Measurements from ENCODE around the gene SLC7A9.

SLC7A9 gene

GRCh38 chr19:32910874-32911273 lies 41.3 kb upstream of the SLC7A9 start:
- DNase-seq (ENCODE audit: low read depth): no peak
- TF ChIP-seq CTCF (IDR thresholded peaks at IDR 0.05; ENCODE audit: low read depth, low read length, missing control alignments): no peak
- in situ Hi-C loops (cut with HindIII; ENCODE audit: low sequenced_read_pairs): no loop called here
- no peak overlapping the region for H3K4me3 ChIP-seq (ENCODE audit: low read depth, low read length)

GRCh38 chr19:32910094-32910493 lies 40.5 kb upstream of the SLC7A9 start:
- H3K4me3 ChIP-seq (ENCODE audit: low read depth, low read length): no peak overlapping the region
- DNase-seq (ENCODE audit: low read depth): no peak
- in situ Hi-C loops (cut with HindIII; ENCODE audit: low sequenced_read_pairs): no loop called here
- TF ChIP-seq CTCF (IDR thresholded peaks at IDR 0.05; ENCODE audit: low read depth, low read length, missing control alignments): no peak

GRCh38 chr19:32909257-32909656 lies 39.7 kb upstream of the SLC7A9 start:
- no peak for DNase-seq (ENCODE audit: low read depth)
- no peak for TF ChIP-seq CTCF (IDR thresholded peaks at IDR 0.05; ENCODE audit: low read depth, low read length, missing control alignments)
- in situ Hi-C loops (cut with HindIII; ENCODE audit: low sequenced_read_pairs): no loop called here
- no peak overlapping the region for H3K4me3 ChIP-seq (ENCODE audit: low read depth, low read length)

- no peak for TF ChIP-seq CTCF (IDR thresholded peaks at IDR 0.05; ENCODE audit: low read depth, low read length, missing control alignments)
- no peak overlapping the region for H3K4me3 ChIP-seq (ENCODE audit: low read depth, low read length)
- in situ Hi-C loops (cut with HindIII; ENCODE audit: low sequenced_read_pairs): no loop called here
- no peak for DNase-seq (ENCODE audit: low read depth)
Observed at GRCh38 chr19:32908641-32909190, 39.1 kb upstream of the SLC7A9 start.

GRCh38 chr19:32902448-32902847 lies 32.9 kb upstream of the SLC7A9 start:
- TF ChIP-seq CTCF (IDR thresholded peaks at IDR 0.05; ENCODE audit: low read depth, low read length, missing control alignments): no peak
- in situ Hi-C loops (cut with HindIII; ENCODE audit: low sequenced_read_pairs): no loop called here
- H3K4me3 ChIP-seq (ENCODE audit: low read depth, low read length): no peak overlapping the region
- DNase-seq (ENCODE audit: low read depth): no peak

- no peak for DNase-seq (ENCODE audit: low read depth)
- in situ Hi-C loops (cut with HindIII; ENCODE audit: low sequenced_read_pairs): no loop called here
- no peak overlapping the region for H3K4me3 ChIP-seq (ENCODE audit: low read depth, low read length)
- TF ChIP-seq CTCF (IDR thresholded peaks at IDR 0.05; ENCODE audit: low read depth, low read length, missing control alignments): no peak
Observed at GRCh38 chr19:32901504-32902161, 32.1 kb upstream of the SLC7A9 start.
